DMS 273 treated with DMSO at 0.1 percent for 48 hours (cell line): Measurements from ENCODE around the gene CLIP1.

ENCODE experiments used
- DNase-seq: peaks from one replicate; lab custom pipeline; 2025; lab: John Stamatoyannopoulos, UW

The CLIP1 gene

GRCh38 chr12:122245553-122245952, 176.9 kb downstream of the CLIP1 start:
- no peak for DNase-seq

- DNase-seq = no peak
These were observed 177.7 kb downstream of the CLIP1 start for GRCh38 chr12:122244565-122245371.

- no peak for DNase-seq
These were observed 178.5 kb downstream of the CLIP1 start for GRCh38 chr12:122243965-122244364.

- DNase-seq = no peak
These were observed 183.6 kb downstream of the CLIP1 start for GRCh38 chr12:122238861-122239260.

- DNase-seq = no peak
These were observed 186.7 kb downstream of the CLIP1 start for GRCh38 chr12:122235741-122236140.

GRCh38 chr12:122232691-122233090, 189.8 kb downstream of the CLIP1 start:
- DNase-seq = no peak

- DNase-seq = no peak
These were observed 191.7 kb downstream of the CLIP1 start for GRCh38 chr12:122230798-122231197.

GRCh38 chr12:122228092-122228491, 194.4 kb downstream of the CLIP1 start:
- DNase-seq = no peak

- no peak for DNase-seq
These were observed 195.1 kb downstream of the CLIP1 start for GRCh38 chr12:122227341-122227740.

- no peak for DNase-seq
These were observed 195.9 kb downstream of the CLIP1 start for GRCh38 chr12:122226366-122227125.

GRCh38 chr12:122225683-122226365, 196.6 kb downstream of the CLIP1 start, which contains the start of gene DIABLO:
Gene DIABLO, minus strand, starts transcription at chr12:122226052. Its CDS starts 38 bp downstream, at chr12:122226014.
- DNase-seq = peak; percentile 92
